Duodenal mucosa (tissue), 2 donors: Measurements from ENCODE around the gene ANKK1.

Source experiments
- H3K27ac ChIP-seq: one replicate; pipeline ENCODE4 v1.7.0; 2013; ENCODE audit warnings: low read depth, low read length
- H3K27me3 ChIP-seq, 2 donors: one replicate each; pipeline ENCODE4 v1.7.0; 2013; ENCODE audit warnings: low read length in 2 of 2, control low read depth in 1 of 2; ENCODE audit not compliant: insufficient read depth in 2 of 2, control insufficient read depth in 1 of 2
- H3K36me3 ChIP-seq, 2 donors: one replicate each; pipeline ENCODE4 v1.7.0; 2013; ENCODE audit warnings: low read length in 2 of 2, control low read depth in 1 of 2; ENCODE audit not compliant: insufficient read depth in 2 of 2, control insufficient read depth in 1 of 2
- H3K4me1 ChIP-seq, 2 donors: one replicate each; pipeline ENCODE4 v1.7.0; 2013; ENCODE audit warnings: low read length in 2 of 2, control low read depth in 1 of 2; ENCODE audit not compliant: insufficient read depth in 2 of 2, control insufficient read depth in 1 of 2
- H3K4me3 ChIP-seq, 2 donors: one replicate each; pipeline ENCODE4 v1.7.0; 2013; ENCODE audit warnings: low read length in 2 of 2, low read depth in 1 of 2
- H3K9ac ChIP-seq, 2 donors: one replicate each; pipeline ENCODE4 v1.7.0; 2013; ENCODE audit warnings: low read length in 2 of 2, low read depth in 1 of 2
- H3K9me3 ChIP-seq, 2 donors: one replicate each; pipeline ENCODE4 v1.7.0; 2013; ENCODE audit warnings: low read length in 2 of 2, control low read depth in 1 of 2; ENCODE audit not compliant: control insufficient read depth in 1 of 2

ANKK1 gene

DNA sequence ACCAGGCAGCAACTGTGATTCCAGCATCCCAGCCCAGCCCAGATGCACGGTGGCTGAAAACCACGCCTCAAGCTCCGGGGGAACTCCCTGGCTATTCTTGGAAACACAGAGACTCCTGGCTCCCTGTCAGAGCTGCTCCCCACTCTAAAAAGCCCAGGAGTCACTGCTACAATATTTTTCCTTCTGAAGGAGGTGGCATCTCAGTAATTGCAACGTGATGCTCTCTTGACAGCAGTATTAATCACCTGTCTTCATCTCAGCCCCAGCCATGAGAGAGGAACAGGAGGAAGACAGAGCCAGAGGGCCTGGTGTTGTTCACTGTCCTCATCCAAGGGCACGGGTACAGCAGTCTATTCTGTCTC, 60.7 kb downstream of the ANKK1 start:
- H3K4me1 ChIP-seq: no peaks in the 10 kb centered on the region
- H3K4me3 ChIP-seq: no peak overlapping the region
- H3K36me3 ChIP-seq: no peaks in the 10 kb centered on the region
- no peak overlapping the region for H3K27ac ChIP-seq
- no peaks in the 10 kb centered on the region for H3K9me3 ChIP-seq
- no peaks in the 10 kb centered on the region for H3K27me3 ChIP-seq
- H3K9ac ChIP-seq: no peak overlapping the region

DNA sequence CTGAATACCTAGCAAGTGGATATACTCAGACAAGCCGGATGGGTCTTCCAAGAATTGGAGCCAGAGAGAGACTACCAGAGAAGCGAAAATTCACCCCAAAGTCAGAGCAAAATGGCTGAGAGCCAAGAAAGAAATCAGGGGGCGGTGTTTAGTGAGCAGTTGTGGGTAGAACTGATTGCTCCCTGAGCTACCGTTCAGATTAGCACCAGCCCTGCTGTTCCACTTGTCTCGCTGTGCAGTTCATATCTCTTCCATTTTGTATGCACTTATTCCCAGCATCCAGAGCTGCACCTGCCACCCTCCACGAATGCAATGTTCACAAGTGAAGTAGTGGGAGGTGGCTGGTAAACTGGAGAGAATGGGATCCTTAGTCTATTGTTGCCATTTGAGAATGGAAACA, 62.2 kb downstream of the ANKK1 start:
- no peak overlapping the region for H3K9ac ChIP-seq
- H3K27me3 ChIP-seq: no peaks in the 10 kb centered on the region
- no peaks in the 10 kb centered on the region for H3K9me3 ChIP-seq
- no peaks in the 10 kb centered on the region for H3K4me1 ChIP-seq
- H3K4me3 ChIP-seq: no peak overlapping the region
- no peak overlapping the region for H3K27ac ChIP-seq
- H3K36me3 ChIP-seq: no peaks in the 10 kb centered on the region
